ENCODE measurements around the gene HOXC9.

Gene HOXC9

GRCh38 chr12:54029529-54030441 is 29.8 kb downstream of the HOXC9 start:
- no peak for DNase-seq

- DNase-seq: no peak
Observed at GRCh38 chr12:54030442-54030801, 30.5 kb downstream of the HOXC9 start.

- no peak for DNase-seq
Observed at GRCh38 chr12:54030889-54031471, 31.0 kb downstream of the HOXC9 start.

- DNase-seq: no peak
Observed at GRCh38 chr12:54031480-54031879, 31.5 kb downstream of the HOXC9 start.

- DNase-seq: no peak
Observed at GRCh38 chr12:54032086-54032619, 32.2 kb downstream of the HOXC9 start.

GRCh38 chr12:54032627-54033100 is 32.7 kb downstream of the HOXC9 start, which contains the start of gene HOXC5:
Gene HOXC5 (plus strand): TSS chr12:54033050. CDS start chr12:54033123, 73 bp downstream.
- peak; percentile 72 for DNase-seq

GRCh38 chr12:54033106-54033979 is 33.4 kb downstream of the HOXC9 start:
- no peak for DNase-seq

GRCh38 chr12:54033980-54034784 is 34.2 kb downstream of the HOXC9 start:
- DNase-seq: no peak

- DNase-seq: no peak
Observed at GRCh38 chr12:54034785-54035310, 34.9 kb downstream of the HOXC9 start.

- DNase-seq: no peak
Observed at GRCh38 chr12:54035568-54036264, 35.8 kb downstream of the HOXC9 start.

- no peak for DNase-seq
Observed at GRCh38 chr12:54036620-54037359, 36.8 kb downstream of the HOXC9 start.

- DNase-seq: no peak
Observed at GRCh38 chr12:54037360-54038283, 37.7 kb downstream of the HOXC9 start.

GRCh38 chr12:54038284-54038870 is 38.4 kb downstream of the HOXC9 start:
- DNase-seq: no peak

GRCh38 chr12:54038871-54039414 is 39.0 kb downstream of the HOXC9 start:
- DNase-seq: no peak

GRCh38 chr12:54039417-54040147 is 39.6 kb downstream of the HOXC9 start:
- no peak for DNase-seq

- DNase-seq: no peak
Observed at GRCh38 chr12:54040148-54040494, 40.2 kb downstream of the HOXC9 start.

GRCh38 chr12:54040648-54041047 is 40.7 kb downstream of the HOXC9 start:
- no peak for DNase-seq

Data from CD4-positive, alpha-beta T cell treated with Interleukin-12 subunit alpha and Interleukin-12 subunit beta, for 1 hour (primary cell).